ENCODE measurements around the gene UBA7. TPM values are rescaled to one million over a fixed set of nuclear protein-coding genes. Genes with fewer than 3 reads are reported as not detected.

UBA7 gene
- total and polyA plus RNA-seq, 2 experiments from 2014 or later = 14.7 to 21.6 TPM

DNA sequence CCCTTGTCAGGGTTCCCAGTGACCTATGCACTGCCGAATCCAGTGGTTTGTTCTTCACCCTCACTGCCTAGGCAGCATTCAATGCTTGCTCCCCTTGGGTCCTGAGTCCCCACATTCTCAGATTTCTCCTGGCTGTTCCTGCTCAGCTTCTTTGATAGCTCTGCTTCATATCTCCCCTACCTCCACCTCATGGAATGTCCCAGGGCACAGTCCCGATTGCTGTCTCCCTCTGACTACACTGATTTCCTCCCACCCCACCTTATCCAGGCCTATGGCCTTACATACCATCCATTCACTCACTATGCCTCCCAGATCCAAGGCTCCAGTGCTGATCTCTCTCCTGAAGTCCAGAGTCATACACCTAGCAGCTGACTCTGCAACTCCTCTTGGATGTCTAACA is 12.6 kb downstream of the UBA7 start:
- TF ChIP-seq EZH2 (IDR thresholded peaks at IDR 0.05; ENCODE audit: borderline replicate concordance) = no peak
- no peak for TF ChIP-seq EZH2phosphoT487 (IDR thresholded peaks at IDR 0.05; ENCODE audit: low read depth, severe bottlenecking, unreplicated experiment)
- H3K9me2 ChIP-seq (replicated peaks; ENCODE audit: insufficient read depth) = no peaks in the 10 kb centered on the region
- H3K9me3 ChIP-seq (ENCODE audit: low read depth) = no peaks in the 10 kb centered on the region
- peaks cover 13% of the 10 kb centered on the region for H3K27me3 ChIP-seq
- no peak overlapping the region for H3K4me2 ChIP-seq
- DNase-seq (ENCODE audit: low spot score) = peak; percentile 2
- whole genome bisulfite sequencing (ENCODE audit: low lambda C conversion rate, missing lambda C conversion rate) = 88% methylated on average over 2 of the region's 2 CpGs
- no peaks in the 10 kb centered on the region for H4K20me1 ChIP-seq (ENCODE audit: insufficient read depth, poor library complexity, severe bottlenecking)
- H2AFZ ChIP-seq = no peak overlapping the region
- no peak overlapping the region for H3K27ac ChIP-seq
- H3K4me3 ChIP-seq = no peak overlapping the region
- H3K36me3 ChIP-seq (replicated peaks; ENCODE audit: insufficient read depth, low read depth) = no peaks in the 10 kb centered on the region
- H3K4me1 ChIP-seq (ENCODE audit: insufficient read depth) = peaks cover 5% of the 10 kb centered on the region
- H3K79me2 ChIP-seq = peaks cover 7% of the 10 kb centered on the region

DNA sequence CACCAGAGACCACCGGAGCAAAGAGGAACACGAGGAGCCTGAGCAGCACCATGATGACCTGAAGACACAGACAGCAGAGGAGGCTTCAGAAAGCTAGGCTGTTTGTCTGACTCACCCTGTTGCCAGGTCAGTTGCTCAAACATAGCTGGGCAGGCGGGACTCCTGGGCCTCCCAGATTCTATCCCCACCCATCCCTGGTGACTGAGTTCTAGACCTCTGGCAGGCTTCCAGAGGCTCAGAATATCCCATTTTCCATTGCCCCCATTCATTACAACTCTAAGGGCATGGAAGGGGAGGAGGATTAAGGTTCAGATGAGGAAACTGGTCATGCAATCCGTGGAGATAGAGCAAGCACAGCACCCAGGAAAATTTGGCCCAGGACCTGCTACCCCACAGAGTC is 14.0 kb downstream of the UBA7 start, which contains the start of gene CDHR4:
Gene CDHR4 (minus strand): TSS at position 113 of the 400 bp plus-strand sequence. CDS start 61 bp downstream, at position 52.
- no peak for TF ChIP-seq EZH2phosphoT487 (IDR thresholded peaks at IDR 0.05; ENCODE audit: low read depth, severe bottlenecking, unreplicated experiment)
- no peak for TF ChIP-seq EZH2 (IDR thresholded peaks at IDR 0.05; ENCODE audit: borderline replicate concordance)
- TF ChIP-seq, protein P1, sequence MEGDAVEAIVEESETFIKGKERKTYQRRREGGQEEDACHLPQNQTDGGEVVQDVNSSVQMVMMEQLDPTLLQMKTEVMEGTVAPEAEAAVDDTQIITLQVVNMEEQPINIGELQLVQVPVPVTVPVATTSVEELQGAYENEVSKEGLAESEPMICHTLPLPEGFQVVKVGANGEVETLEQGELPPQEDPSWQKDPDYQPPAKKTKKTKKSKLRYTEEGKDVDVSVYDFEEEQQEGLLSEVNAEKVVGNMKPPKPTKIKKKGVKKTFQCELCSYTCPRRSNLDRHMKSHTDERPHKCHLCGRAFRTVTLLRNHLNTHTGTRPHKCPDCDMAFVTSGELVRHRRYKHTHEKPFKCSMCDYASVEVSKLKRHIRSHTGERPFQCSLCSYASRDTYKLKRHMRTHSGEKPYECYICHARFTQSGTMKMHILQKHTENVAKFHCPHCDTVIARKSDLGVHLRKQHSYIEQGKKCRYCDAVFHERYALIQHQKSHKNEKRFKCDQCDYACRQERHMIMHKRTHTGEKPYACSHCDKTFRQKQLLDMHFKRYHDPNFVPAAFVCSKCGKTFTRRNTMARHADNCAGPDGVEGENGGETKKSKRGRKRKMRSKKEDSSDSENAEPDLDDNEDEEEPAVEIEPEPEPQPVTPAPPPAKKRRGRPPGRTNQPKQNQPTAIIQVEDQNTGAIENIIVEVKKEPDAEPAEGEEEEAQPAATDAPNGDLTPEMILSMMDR (IDR thresholded peaks at IDR 0.05; ENCODE audit: poor library complexity) = no peak
- Histone ChIP-seq H3K4me3 (no peak within 1 kb of the TSS), H3K9me3 (ENCODE audit: low read depth) (no peaks in the 10 kb centered on the region), H3K4me2 (no peak within 1 kb of the TSS), H3K27ac (no peak within 1 kb of the TSS), H3K79me2 (peaks cover 4% of the 10 kb centered on the region), H3K4me1 (ENCODE audit: insufficient read depth) (no peaks in the 10 kb centered on the region), H4K20me1 (ENCODE audit: insufficient read depth, poor library complexity, severe bottlenecking) (no peaks in the 10 kb centered on the region), H3K27me3 (peaks cover 13% of the 10 kb centered on the region), H2AFZ (no peak within 1 kb of the TSS), H3K9me2 (replicated peaks; ENCODE audit: insufficient read depth) (no peaks in the 10 kb centered on the region), H3K36me3 (replicated peaks; ENCODE audit: insufficient read depth, low read depth) (no peaks in the 10 kb centered on the region)
- DNase-seq (ENCODE audit: low spot score) = peak; percentile 76
- WGBS (ENCODE audit: low lambda C conversion rate, missing lambda C conversion rate) = 78% methylated on average over 4 of the region's 4 CpGs

DNA sequence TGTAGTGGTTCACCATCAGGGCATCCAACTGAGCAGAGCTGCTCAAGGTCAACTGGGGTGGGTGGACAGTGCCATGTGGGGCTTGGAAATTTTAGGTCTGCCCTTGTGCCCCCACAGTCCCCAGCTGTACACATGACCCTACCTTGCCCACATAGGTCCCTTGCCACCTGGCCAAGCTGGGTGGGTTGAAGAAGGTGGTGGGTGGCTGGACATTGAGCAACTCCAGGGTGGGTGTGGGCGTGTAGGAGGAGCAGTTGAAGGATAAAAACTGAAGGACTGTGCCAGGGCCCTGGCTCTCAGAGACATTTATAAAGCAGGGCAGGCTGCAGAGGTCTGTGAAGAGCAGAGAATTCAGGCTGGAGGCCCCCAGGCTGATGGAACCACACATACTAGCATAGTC is 14.6 kb downstream of the UBA7 start:
- 92% methylated on average over 1 of the region's 1 CpG for WGBS (ENCODE audit: low lambda C conversion rate, missing lambda C conversion rate)
- no peaks in the 10 kb centered on the region for H3K4me1 ChIP-seq (ENCODE audit: insufficient read depth)
- no peak for TF ChIP-seq EZH2 (IDR thresholded peaks at IDR 0.05; ENCODE audit: borderline replicate concordance)
- TF ChIP-seq EZH2phosphoT487 (IDR thresholded peaks at IDR 0.05; ENCODE audit: low read depth, severe bottlenecking, unreplicated experiment) = no peak
- TF ChIP-seq, protein P1 (IDR thresholded peaks at IDR 0.05; ENCODE audit: poor library complexity) = no peak
- no peaks in the 10 kb centered on the region for H4K20me1 ChIP-seq (ENCODE audit: insufficient read depth, poor library complexity, severe bottlenecking)
- peaks cover 4% of the 10 kb centered on the region for H3K79me2 ChIP-seq
- no peak overlapping the region for H2AFZ ChIP-seq
- H3K27ac ChIP-seq = no peak overlapping the region
- peaks cover 7% of the 10 kb centered on the region for H3K27me3 ChIP-seq
- H3K4me2 ChIP-seq = no peak overlapping the region
- H3K4me3 ChIP-seq = no peak overlapping the region
- no peaks in the 10 kb centered on the region for H3K36me3 ChIP-seq (replicated peaks; ENCODE audit: insufficient read depth, low read depth)
- no peaks in the 10 kb centered on the region for H3K9me2 ChIP-seq (replicated peaks; ENCODE audit: insufficient read depth)
- DNase-seq (ENCODE audit: low spot score) = no peak
- no peaks in the 10 kb centered on the region for H3K9me3 ChIP-seq (ENCODE audit: low read depth)

DNA sequence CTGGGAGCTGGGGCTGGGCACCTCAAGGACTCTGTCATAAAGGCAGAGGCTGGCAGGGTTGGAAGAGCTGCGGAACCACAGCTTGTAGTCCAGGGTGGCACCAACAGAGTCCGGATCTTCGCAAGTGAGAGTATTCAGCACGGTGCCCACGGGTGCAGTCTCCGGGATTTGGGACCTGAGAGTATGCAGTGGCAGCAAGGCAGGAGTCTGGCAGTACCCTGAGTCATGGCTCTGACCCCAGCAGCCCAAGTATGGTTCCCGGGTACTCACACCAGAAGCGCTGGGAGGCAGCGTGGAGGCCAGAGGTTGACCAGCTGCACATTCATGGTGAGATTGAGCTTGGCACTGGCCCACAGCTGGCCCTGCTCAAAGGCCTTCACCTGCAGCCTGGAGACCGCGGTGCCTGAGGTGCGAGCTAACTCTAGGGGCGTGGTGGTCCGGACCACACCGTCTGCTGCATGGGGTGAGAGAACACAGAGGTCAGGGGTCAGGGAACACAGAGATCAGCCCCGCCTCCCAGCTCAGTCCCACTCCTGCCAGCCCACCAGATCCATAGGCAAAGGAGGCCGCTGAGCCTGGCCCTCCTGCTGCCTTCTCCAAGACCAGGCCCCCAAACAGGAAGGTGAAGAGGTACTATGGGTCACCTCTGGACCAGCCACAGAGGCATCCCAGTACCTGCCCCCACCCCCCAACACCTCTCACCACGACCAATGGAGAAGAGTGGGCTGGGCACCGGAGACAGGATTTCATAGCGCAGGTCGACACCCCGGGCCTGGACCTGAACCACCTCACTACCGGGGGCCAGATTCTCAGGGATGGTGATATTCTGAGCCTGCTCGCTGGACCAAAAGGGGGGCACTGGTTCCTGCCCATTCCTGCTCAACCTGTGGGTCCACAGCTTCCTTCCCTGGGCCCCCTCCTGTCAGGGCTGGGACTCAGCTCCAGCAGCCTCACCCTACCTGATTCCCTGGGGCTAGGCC is 18.5 kb downstream of the UBA7 start:
- H3K4me1 ChIP-seq (ENCODE audit: insufficient read depth) = no peaks in the 10 kb centered on the region
- H3K4me3 ChIP-seq = no peak overlapping the region
- H3K36me3 ChIP-seq (replicated peaks; ENCODE audit: insufficient read depth, low read depth) = no peaks in the 10 kb centered on the region
- TF ChIP-seq, protein P1 (IDR thresholded peaks at IDR 0.05; ENCODE audit: poor library complexity) = no peak
- no peak for TF ChIP-seq EZH2phosphoT487 (IDR thresholded peaks at IDR 0.05; ENCODE audit: low read depth, severe bottlenecking, unreplicated experiment)
- no peak for TF ChIP-seq EZH2 (IDR thresholded peaks at IDR 0.05; ENCODE audit: borderline replicate concordance)
- H3K9me2 ChIP-seq (replicated peaks; ENCODE audit: insufficient read depth) = no peaks in the 10 kb centered on the region
- no peaks in the 10 kb centered on the region for H3K27me3 ChIP-seq
- no peaks in the 10 kb centered on the region for H3K79me2 ChIP-seq
- H3K27ac ChIP-seq = no peak overlapping the region
- no peaks in the 10 kb centered on the region for H3K9me3 ChIP-seq (ENCODE audit: low read depth)
- no peak overlapping the region for H2AFZ ChIP-seq
- DNase-seq (ENCODE audit: low spot score) = no peak
- no peaks in the 10 kb centered on the region for H4K20me1 ChIP-seq (ENCODE audit: insufficient read depth, poor library complexity, severe bottlenecking)
- H3K4me2 ChIP-seq = no peak overlapping the region
- WGBS (ENCODE audit: low lambda C conversion rate, missing lambda C conversion rate) = 90% methylated on average over 24 of the region's 24 CpGs

Measured in hepatocyte (in vitro differentiated cells).